Stimulated activated CD4-positive, alpha-beta T cell treated with anti-CD3 and anti-CD28 coated beads, Interleukin-4, amount 100 ng/mL, for 1 hour (primary cell): ENCODE measurements around the gene PTBP2.

Experiments used
- DNase-seq: peaks from one replicate; pipeline ENCODE4 v3.0.0-alpha.2; 2020

Gene PTBP2, protein sequence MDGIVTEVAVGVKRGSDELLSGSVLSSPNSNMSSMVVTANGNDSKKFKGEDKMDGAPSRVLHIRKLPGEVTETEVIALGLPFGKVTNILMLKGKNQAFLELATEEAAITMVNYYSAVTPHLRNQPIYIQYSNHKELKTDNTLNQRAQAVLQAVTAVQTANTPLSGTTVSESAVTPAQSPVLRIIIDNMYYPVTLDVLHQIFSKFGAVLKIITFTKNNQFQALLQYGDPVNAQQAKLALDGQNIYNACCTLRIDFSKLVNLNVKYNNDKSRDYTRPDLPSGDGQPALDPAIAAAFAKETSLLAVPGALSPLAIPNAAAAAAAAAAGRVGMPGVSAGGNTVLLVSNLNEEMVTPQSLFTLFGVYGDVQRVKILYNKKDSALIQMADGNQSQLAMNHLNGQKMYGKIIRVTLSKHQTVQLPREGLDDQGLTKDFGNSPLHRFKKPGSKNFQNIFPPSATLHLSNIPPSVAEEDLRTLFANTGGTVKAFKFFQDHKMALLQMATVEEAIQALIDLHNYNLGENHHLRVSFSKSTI

DNA sequence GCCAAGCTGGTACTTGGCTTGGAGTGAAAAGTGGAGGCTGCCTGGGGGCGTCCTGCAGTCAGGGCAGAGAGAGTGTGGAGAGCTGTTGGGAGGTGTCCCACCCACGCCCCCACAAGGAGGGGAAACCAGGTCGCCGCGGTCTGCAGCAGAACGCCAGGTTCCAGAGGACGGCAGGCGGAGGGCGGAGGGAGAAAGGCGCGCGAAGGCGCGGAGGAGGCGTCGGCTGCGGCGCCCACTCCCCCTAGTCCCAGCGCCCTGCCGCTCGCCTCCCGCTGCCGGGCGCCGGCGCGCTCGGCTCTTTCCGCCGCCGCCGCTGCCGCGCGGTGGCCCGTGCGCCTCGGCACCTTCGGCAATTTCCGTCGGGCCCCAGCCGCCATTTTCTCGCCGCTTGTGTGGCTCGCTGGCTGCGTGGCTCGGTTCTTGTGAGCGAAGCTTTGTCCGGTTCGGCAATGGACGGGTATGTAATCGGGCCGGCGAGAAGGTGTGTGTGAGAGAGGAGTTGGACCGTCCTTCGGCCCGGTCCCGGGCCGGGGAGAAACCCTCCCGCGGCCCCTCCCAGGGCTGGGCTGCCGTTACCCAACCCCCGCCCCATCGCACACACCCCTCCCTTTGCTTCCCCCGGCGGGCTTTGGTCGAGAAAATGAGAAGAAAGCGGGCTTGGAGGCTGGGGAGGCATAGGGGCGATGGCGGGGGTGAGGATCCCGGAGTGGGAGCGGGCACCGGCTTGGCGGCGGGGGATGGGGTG, at the start of gene PTBP2:
Gene PTBP2 (plus strand): TSS at position 369 of the 745 bp plus-strand sequence. CDS start 81 bp downstream, at position 450.
- peak; percentile 85 for DNase-seq

DNA sequence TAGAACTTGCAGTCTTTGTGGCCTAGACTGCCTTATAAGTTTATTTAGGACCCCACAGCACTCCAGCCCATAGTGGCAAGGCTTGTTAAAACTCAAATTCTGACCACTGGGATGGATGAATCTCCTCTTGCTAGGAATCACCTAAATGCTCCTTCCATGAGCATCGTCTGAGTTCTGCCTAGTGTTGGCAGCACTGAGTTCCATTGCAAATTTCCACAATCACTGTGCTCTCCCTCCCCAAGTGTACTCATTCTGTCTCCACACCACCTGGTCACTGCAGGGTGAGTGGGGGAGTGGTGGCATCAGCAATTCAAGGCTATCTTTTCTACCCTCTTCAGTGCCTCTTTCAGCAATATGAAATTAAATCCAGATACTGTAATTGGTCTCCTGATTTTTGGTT, 46.7 kb upstream of the PTBP2 start:
- no peak for DNase-seq

DNA sequence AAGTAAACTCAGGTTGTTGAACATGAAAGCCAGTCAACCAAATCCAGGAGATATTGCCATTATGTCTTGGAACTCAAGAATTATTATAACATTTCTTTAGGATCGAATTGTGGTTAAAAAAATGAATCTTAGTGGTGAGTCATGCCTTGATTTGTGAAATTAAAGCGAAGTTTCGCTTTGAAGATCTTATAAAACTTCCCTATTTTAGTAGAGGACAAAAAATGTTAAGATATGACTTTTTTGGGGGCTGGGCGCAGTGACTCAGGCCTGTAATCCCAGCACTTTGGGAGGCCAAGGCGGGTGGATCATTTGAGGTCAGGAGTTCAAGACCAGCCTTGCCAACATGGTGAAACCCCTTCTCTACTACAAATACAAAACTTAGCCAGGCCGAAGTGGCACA, 39.5 kb upstream of the PTBP2 start:
- DNase-seq: no peak

DNA sequence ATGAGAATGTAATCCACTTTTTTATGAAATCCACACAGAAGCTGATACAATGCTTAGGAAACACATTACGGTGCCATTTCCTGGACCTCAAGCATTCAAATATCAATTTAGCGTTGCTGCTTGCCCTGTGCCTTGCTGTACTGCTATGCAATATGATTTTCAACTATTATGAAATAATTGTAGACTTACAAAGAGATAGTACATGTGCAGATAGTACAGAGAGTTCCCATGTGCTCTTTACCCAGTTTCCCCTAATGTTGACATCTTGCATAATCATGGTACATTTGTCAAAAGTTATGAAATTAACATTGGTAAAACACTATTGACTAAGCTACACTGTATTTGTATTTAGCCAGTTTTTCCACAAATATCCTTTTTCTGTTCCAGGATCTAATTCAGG, 37.7 kb upstream of the PTBP2 start:
- DNase-seq: no peak

DNA sequence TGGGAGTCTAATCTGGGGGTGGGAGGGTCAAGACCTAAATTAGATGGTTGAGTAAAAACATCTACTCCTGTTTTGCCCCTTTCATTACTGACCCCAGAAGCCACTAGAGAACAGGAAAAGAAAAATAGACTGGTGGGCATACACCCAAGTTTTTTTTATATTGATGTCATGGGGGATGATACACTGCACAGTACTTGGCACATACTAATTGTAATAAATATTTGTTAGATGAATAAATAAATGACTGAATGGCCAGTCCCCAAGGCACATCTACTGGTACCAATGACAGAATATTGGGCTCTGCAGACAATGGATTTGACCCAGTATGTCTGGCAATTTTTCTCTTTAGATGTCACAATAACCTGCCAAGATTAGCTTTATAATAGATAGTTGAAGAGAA, 36.8 kb upstream of the PTBP2 start:
- no peak for DNase-seq

DNA sequence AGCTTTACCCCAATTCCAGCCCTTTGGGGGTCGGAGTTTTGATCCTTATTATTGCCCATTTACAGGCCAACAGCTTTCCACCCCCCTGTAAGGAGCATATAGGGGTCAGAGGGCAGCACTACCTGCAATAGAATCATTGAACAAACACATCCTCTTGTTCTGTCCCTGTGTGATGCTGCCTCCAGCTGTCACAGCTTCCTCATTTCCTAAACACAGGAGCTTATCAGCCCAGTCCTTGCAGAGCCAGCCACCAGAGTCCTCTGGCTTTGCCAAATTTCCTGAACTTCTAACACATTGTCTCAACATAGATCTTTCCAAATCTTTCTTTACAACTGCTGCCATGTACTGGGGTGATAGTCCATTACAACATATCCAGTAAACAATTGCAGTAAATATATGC, 32.8 kb upstream of the PTBP2 start:
- DNase-seq: no peak

DNA sequence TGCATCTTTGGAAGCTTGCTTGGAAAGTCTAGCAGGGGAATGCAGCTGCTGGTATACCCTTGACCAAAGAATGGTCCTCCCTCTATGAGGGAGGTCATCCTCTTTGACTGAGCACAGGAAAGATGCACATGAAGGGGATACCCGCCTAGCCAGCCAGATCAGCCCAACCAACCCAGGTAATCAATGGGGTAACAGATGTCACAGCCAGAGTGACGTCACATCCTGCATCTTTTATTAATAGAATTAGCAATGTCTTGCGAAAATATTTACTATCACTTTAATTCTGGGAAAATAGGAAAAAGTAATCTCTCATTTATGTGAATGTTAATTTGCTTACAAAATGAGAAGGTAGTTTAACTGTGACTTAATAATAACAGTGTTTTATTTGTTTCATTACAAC, 25.6 kb upstream of the PTBP2 start:
- no peak for DNase-seq

DNA sequence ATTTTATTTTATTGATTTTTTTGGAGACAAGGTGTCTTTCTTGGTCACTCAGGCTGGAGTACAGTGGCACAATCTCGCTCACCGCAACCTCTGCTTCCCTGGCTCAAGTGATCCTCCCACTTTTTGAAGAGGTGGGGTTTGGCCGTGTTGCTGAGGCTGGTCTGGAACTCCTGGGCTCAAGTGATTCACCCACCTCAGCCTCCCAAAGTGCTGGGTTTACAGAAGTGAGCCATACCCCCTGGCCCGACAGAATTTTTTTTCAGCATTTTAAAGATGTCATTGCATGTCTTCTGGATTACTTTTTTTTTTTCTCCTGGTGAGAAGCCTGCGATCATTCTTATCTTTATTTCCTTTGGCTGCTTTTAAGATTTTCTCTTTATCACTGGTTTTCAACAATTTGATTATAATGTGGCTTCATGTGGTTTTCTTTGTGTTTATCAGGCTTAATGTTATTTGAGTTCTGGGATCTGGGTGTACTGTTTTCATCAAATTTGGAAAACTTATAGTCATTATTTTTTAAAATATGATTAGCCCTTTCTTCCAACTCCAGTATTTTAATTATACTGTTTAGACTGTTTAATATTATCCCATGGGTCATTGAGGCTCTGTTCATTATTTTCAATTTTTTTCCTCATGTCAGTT, 23.1 kb upstream of the PTBP2 start:
- no peak for DNase-seq

DNA sequence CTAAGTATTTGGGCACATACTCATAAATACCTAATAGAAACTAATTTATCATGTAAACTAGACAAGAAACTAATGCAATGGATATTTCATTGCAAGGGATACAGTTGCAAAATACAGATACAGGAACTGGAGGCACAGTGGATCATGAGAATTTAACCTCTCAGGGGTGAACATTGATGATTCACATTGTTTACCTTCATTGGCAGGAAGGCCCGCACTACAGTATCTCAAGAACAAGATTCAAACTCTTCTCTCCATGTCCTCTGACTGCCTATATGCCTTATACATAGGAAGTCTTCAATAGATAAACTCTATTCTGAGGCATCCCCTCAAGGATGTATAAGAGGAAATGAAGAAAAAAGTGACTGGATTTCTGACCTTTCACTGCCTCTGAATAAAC, 18.4 kb upstream of the PTBP2 start:
- DNase-seq: no peak

DNA sequence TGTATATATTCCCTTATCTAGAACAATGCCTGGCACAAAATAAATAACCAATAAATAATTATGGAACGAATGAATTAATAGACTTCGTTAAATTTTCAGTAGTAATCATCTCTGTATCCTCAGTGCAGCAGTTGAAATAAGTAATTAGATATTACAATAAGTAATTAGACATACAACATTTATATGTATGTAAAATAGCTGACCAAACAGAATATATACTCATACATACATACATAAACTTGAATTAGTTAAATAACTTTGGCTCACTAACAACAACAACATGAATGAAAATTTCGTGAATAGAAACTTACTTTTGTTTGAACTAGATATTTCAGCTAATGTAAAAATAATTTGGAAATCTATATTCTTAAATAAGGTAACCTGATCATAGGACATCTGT, 14.6 kb upstream of the PTBP2 start:
- no peak for DNase-seq

DNA sequence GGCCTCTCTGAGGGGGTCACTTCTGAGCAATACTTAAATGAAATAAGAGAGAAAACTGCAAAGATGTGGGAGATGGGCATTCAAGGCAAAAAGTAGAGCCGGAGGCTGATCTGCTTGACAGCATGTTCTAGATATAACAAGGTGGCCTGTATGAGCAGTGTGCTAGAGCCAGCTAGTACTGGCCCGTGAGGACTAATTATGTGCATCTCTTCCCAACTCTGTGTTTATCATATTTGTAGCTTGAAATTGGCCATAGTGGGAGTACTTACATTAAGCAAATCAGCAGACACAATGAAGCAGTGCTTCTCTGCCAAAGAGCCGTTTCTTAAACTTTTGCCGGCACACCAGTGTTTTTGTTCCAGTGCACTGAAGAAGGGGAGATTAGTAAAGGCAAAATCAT, 13.1 kb upstream of the PTBP2 start:
- no peak for DNase-seq

DNA sequence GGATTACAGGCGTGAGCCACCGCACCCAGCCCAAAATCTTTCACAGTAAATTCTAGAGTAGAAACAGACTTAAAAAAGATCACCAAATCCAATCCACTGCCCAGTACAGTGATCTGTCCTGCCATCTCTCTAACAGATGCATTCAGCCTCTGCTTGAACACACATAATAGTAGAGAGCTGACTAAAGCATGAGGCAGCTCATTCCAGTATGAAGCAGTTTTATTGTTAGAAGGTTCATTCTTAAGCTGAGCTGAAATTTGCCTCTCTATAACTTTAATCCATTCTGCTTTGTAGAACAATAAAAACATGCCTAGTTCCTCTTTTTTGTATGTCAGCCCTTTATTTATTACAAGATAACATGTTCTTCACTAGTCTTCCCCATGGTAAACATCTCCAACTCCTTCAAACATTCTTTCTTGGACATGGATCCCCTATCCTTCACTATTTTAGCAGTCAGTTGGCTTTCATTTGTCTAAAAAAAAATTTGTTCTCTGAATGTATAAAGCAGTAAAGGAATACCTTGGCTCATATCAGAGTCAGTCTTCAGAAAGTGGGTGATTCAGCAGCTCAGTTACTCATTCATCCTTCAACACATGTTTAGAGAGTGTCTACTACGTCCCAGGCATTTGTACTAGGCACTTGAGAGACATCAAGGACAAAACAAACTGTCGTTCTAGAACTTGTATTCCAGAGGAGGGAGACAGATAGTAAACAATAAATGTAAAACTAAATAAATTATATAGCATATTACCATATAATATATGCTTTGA, 10.7 kb upstream of the PTBP2 start:
- no peak for DNase-seq

DNA sequence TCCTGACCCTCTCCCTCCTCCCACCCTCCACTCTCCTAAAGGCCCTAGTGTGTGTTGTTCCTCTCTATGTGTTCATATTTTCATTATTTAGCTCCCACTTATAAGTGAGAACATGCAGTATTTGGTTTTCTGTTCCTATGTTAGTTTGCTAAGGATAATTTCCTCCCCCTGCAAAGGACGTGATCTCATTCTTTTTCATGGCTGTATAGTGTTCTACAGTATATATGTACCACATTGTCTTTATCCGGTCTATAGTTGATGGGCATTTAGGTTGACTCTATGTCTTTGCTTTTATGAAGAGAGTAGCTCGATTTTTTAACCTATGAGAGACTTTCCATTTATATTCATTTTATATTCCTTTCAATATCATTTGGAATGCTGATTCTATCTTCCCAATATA, 7.9 kb upstream of the PTBP2 start:
- DNase-seq: no peak

DNA sequence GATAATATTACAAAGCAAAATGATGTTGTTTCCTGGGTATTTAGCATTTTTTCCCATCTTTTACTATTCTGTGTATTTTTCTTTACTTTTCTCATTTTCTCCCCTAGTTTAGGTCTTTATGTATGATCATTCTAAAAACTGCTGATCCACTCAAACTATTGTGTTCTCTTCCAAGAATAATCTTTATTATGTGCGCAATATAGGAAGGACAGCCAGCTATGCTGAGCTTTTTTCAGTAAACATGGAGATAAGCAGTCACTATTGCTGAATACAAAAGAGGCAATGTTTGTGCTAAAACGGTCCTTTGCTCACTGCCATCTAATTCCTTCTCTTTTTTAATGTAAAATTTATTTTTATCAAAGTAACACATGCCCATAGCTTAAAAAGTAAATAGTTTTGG, 6.7 kb upstream of the PTBP2 start:
- no peak for DNase-seq

DNA sequence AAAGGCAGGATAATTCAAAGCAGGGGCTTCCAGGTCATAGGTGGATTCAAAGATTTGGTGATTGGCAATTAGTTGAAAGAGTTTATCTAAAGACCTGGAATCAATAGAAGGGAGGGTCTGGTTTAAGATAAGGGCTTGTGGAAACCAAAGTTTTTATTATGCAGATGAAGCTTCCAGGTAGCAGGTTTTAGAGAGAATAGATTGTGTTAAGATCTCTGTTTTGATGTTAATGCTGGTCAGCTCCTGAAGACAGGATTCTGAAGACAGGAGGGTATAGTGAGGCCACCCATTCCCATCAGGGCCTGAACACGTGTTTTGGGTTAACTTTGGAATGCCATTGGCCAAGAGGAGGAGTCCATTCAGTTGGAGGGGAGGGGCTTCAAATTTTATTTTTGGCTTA, 6.1 kb upstream of the PTBP2 start:
- no peak for DNase-seq

DNA sequence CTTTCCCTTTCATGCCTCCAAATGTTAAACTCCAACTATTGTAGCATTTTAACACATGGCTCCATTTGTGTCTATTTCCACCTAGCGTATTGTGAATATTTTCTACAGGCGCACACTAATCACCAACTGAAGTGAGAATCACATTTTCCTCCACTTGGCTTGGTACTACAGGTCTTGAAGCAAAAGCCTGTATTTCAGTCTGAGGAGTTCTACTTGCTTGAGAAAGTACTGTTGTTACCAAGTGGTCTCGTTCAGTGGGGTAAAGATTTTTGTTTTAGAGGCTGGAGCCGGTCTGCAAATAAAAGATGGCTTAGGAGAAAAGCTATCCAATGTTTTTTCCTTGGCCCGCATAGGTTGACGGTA, 550 bp upstream of the PTBP2 start:
- DNase-seq: no peak

DNA sequence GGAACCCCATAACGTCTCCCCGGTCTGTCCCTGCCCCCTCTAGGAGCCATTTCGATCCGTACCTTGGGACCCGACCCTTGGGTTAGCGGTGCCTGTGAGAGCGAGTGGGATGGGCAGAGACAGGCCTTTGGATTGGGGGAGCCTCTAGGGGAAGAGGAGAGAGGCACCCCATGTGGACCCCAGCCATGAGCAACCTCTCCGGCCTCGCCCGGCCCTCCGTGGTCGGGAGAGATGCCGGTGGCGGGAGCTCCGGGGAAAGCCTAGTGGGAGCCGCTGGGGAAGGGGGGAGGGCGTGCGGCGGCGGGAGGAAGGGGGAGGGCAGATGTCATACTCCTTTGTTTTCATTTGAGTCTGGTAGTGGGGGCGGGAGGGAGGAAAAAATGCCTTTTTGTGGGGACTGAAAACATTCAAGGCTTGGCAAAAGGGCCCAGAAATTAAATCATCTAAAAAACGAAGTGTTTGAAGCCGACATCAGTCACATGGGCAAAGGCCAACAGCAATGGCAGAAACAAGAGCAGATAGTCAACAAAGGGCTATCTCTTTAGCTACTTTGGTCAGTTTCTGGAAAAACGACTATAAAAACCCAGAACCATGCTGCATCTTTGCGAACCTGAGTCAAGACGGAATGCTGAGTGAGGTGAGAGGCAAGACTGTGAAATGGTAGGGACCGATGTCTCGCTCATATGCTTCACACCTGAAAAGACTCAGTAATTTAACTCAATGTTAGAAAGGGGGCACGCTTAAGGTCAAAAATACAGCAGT, 758 bp downstream of the PTBP2 start:
- DNase-seq: no peak

DNA sequence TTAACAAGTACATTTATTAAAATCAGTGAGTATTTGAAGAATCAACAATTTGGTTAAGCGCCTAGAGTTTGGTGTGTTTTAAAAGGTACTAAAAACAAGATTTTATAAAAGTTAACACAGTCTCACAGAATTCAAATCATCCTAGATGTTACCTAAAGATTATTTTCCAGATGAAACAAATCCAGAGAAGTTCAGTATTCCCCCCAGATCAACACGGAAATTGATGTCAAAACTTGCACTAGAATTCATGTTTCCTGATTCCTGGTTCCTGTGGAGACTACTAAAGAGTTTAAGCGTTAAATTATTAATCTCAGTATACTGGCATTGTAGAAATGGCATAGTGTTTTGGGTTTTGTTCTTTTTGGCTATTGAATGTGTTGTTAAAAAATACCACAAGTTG, 1.4 kb downstream of the PTBP2 start:
- no peak for DNase-seq

DNA sequence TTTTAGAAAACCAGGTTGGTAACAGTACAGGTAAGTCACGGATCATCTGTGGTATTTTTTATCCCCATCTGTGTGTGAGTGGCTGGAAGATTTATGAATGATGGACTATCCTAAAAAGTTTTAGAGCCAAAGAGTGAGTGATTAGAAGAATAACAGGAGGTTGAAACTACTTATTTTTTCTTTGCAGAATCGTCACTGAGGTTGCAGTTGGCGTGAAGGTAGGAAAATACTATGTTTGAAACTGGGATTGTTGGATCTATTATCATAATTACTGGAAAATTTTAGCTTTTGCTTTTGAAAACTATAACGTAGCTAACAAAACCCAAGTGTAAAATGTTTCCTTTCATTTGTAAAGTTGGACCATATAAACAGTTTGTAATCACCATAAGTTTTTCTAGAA, 1.8 kb downstream of the PTBP2 start:
- DNase-seq: no peak

DNA sequence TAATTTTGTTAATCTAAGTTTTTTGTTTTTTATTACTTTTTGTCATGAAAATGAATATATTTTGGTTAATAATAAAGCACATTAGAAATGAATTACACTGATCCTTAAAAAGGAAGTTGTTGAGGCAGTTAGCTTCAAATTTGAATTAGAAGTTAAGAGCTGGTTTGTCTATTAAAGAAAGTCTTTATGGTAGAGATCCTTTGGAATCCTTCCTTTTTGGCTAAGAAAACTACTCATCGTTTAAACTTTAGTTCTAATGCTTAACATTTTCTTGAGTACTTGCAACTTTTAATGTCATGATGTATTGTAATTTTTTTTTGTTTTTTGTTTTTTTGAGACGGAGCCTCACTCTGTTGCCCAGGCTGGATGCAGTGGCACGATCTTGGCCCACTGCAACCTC, 2.4 kb downstream of the PTBP2 start:
- no peak for DNase-seq

DNA sequence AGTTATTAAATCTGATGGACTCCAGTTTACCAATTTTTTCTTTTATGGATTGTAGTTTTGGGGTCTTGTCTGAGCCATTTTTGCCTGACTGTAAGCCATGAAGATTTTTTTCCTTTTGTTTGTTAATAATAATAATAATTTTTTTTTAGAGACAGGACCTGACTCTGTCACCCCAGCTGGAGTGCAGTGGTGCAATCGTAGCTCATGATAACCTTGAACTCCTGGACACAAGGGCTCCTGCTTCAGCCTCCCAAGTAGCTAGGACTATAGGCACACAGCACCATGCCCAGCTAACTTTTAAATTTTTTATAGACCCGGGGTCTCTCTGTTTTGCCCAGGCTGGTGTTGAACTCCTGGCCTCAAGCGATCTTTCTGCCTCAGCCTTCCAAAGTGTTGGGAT, 6.3 kb downstream of the PTBP2 start:
- no peak for DNase-seq

DNA sequence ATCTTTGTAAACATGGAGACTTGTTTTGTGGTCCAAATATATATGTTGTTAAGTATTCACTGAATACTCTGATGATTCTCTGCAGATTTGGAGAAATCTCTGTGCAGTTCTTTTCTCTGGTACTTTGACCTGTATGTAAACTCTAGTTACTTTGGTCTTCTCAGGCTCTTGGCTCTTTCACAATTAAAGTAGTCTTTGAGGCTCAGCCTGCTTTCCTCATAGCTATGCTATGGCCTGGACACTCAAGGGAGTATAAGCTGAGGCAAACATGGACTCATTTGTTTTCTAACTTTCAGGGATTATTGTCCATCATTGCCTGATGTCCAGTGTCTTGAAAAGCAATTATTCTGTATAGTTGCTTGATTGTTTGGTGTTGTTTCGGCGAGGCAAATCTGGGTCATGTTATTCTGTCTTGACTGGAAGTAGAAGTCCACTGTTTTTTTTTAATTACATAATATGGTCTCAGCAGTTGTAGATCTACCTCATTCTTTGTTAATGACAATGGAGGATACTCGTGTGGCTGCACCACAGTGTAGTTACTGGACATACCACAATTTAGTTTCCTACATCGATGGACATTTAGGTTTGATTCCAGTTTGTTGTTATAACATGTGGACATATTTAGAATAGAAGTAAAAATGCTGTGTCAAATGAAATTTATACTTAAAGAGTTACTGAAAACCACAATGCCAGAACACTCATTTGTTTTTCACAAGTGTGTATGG, 9.2 kb downstream of the PTBP2 start:
- DNase-seq: no peak
